GM23338 (cell line): Measurements from ENCODE around the gene IKBKE. TPM values are rescaled to one million over a fixed set of nuclear protein-coding genes. Genes with fewer than 3 reads are reported as not detected.

Source experiments
- ATAC-seq: fragments of 200-7000 bp; cut with Tn5 transposase; 3 replicates; pipeline ENCODE4 v1.9.1; 2020
- DNase-seq: peaks from one replicate; pipeline ENCODE4 v3.0.0-alpha.2; 2015; ENCODE audit warnings: low spot score
- H2AFZ ChIP-seq: fragments of 200-600 bp; sonication (generic); 2 replicates; pipeline ENCODE4 v1.8.0; 2016; ENCODE audit warnings: antibody characterized with exemption, mild to moderate bottlenecking, moderate library complexity
- H3F3A ChIP-seq: fragments of 200-600 bp; sonication (generic); replicated peaks from 2 replicates; pipeline ENCODE4 v1.8.0; 2017; ENCODE audit warnings: antibody characterized with exemption, mixed run types, low read depth
- H3K27ac ChIP-seq: fragments of 200-600 bp; sonication (generic); 2 replicates; pipeline ENCODE4 v1.6.1; 2016; ENCODE audit warnings: low read depth
- H3K27me3 ChIP-seq: fragments of 200-600 bp; sonication (generic); 2 replicates; pipeline ENCODE4 v1.8.0; 2016; ENCODE audit warnings: mild to moderate bottlenecking, mixed run types, moderate library complexity; ENCODE audit not compliant: insufficient read depth
- H3K36me3 ChIP-seq: fragments of 200-600 bp; sonication (generic); 2 replicates; pipeline ENCODE4 v1.8.0; 2016; ENCODE audit warnings: mild to moderate bottlenecking; ENCODE audit not compliant: insufficient read depth
- H3K4me1 ChIP-seq: fragments of 200-600 bp; sonication (generic); 2 replicates; pipeline ENCODE4 v1.8.0; 2016; ENCODE audit warnings: mild to moderate bottlenecking, moderate library complexity; ENCODE audit not compliant: insufficient read depth
- H3K4me2 ChIP-seq: fragments of 200-600 bp; sonication (generic); 2 replicates; pipeline ENCODE4 v1.7.1; 2017; ENCODE audit warnings: mixed run types
- H3K4me3 ChIP-seq: fragments of 200-600 bp; sonication (generic); 2 replicates; pipeline ENCODE4 v1.6.1; 2016; ENCODE audit warnings: mixed run types
- H3K79me2 ChIP-seq: fragments of 200-600 bp; sonication (generic); replicated peaks from 2 replicates; pipeline ENCODE4 v1.8.0; 2017; ENCODE audit warnings: mild to moderate bottlenecking; ENCODE audit not compliant: insufficient read depth
- H3K9me2 ChIP-seq: fragments of 200-600 bp; sonication (generic); 2 replicates; pipeline ENCODE4 v1.8.0; 2017; ENCODE audit not compliant: insufficient read depth
- H4K20me1 ChIP-seq: fragments of 200-600 bp; sonication (generic); replicated peaks from 2 replicates; pipeline ENCODE4 v1.8.0; 2017; ENCODE audit warnings: mild to moderate bottlenecking; ENCODE audit not compliant: insufficient read depth
- H3K27ac Mint-ChIP-seq: 2 replicates; pipeline ENCODE4 v1.8.0; 2020; ENCODE audit warnings: inconsistent platforms, mild to moderate bottlenecking, moderate library complexity, mixed read lengths
- H3K27me3 Mint-ChIP-seq: 3 replicates; pipeline ENCODE4 v1.8.0; 2022; ENCODE audit warnings: low read depth, mild to moderate bottlenecking, moderate library complexity, mixed read lengths, inconsistent platforms; ENCODE audit not compliant: insufficient read depth, poor library complexity
- H3K36me3 Mint-ChIP-seq: 3 replicates; pipeline ENCODE4 v1.8.0; 2021; ENCODE audit warnings: low read depth, mild to moderate bottlenecking, inconsistent platforms, moderate library complexity, mixed read lengths
- H3K4me1 Mint-ChIP-seq: 3 replicates; pipeline ENCODE4 v1.8.0; 2020; ENCODE audit warnings: mild to moderate bottlenecking, inconsistent platforms, mixed read lengths
- H3K4me3 Mint-ChIP-seq: 3 replicates; pipeline ENCODE4 v1.8.0; 2021; ENCODE audit warnings: moderate library complexity, mild to moderate bottlenecking, inconsistent platforms, mixed read lengths
- H3K9me3 Mint-ChIP-seq: 3 replicates; pipeline ENCODE4 v1.8.0; 2020; ENCODE audit warnings: moderate library complexity, mild to moderate bottlenecking, inconsistent platforms, mixed read lengths
- CREB1 ChIP-seq: fragments of 250-450 bp; sonication (Bioruptor Pico); IDR thresholded peaks from 2 replicates; pipeline ENCODE4 v1.5.0; 2020; ENCODE audit warnings: low read depth, mild to moderate bottlenecking, moderate library complexity
- CTCF ChIP-seq, 2 experiments: fragments of 200-600 bp in 1 of 2; sonication (generic) in 1 of 2; conservative IDR thresholded peaks; 2 replicates each; pipeline versions ENCODE4 v1.5.1 to v1.6.1; 2016 to 2017; ENCODE audit warnings: antibody characterized with exemption in 2 of 2, low read depth in 2 of 2, mild to moderate bottlenecking in 2 of 2, moderate library complexity in 1 of 2
- EZH2phosphoT487 ChIP-seq: fragments of 200-600 bp; sonication (generic); IDR thresholded peaks from one replicate; pipeline ENCODE4 v1.8.1; 2018; ENCODE audit warnings: antibody characterized with exemption; ENCODE audit not compliant: unreplicated experiment
- NANOG ChIP-seq: IDR thresholded peaks from 2 replicates; pipeline ENCODE4 v1.6.1; 2016; ENCODE audit warnings: antibody characterized with exemption, borderline replicate concordance
- POLR2AphosphoS5 ChIP-seq: IDR thresholded peaks from 2 replicates; pipeline ENCODE4 v1.6.1; 2016; ENCODE audit warnings: antibody characterized with exemption, low read depth
- REST ChIP-seq: IDR thresholded peaks from one replicate; pipeline ENCODE4 v1.6.1; 2018; ENCODE audit warnings: antibody characterized with exemption; ENCODE audit not compliant: unreplicated experiment
- STAT1 ChIP-seq: IDR thresholded peaks from one replicate; pipeline ENCODE4 v1.6.1; 2016; ENCODE audit warnings: antibody characterized with exemption; ENCODE audit not compliant: unreplicated experiment
- ZNF331 ChIP-seq: fragments of 250-450 bp; sonication (Bioruptor Pico); IDR thresholded peaks from 2 replicates; pipeline ENCODE4 v1.5.0; 2020; ENCODE audit warnings: low read depth, mild to moderate bottlenecking, moderate library complexity
- polyA plus RNA-seq: library from polyadenylated mRNA; unstranded; fragments of >200 nt; fragmentation: Nextera tagmentation; extraction: Ambion mirVana; gene quantifications from 2 replicates; pipeline ENCODE4 v1.2.1, GENCODE V29; 2016
- total RNA-seq: library from RNA; depleted of rRNA; stranded (reverse); fragments of >200 nt; shearing (Covaris generic); gene quantifications from 2 replicates; pipeline ENCODE4 v1.2.3, GENCODE V29; 2014

IKBKE gene
- total and polyA plus RNA-seq, 2 experiments from 2014 or later: 4.8 to 11.1 TPM

GRCh38 chr1:206524739-206525364 is 54.6 kb downstream of the IKBKE start:
- Histone ChIP-seq H3K4me1 (no peaks in the 10 kb centered on the region), H3K79me2 (no peaks in the 10 kb centered on the region), H3K27ac (no peak overlapping the region), H3K27me3 (no peaks in the 10 kb centered on the region), H3K36me3 (no peaks in the 10 kb centered on the region), H3F3A (no peaks in the 10 kb centered on the region), H4K20me1 (no peaks in the 10 kb centered on the region), H3K4me3 (no peak overlapping the region), H2AFZ (no peak overlapping the region), H3K4me2 (no peak overlapping the region), H3K9me2 (no peaks in the 10 kb centered on the region)
- Mint-ChIP-seq H3K9me3 (no peaks in the 10 kb centered on the region), H3K36me3 (no peaks in the 10 kb centered on the region), H3K4me3 (no peak overlapping the region), H3K4me1 (no peaks in the 10 kb centered on the region), H3K27me3 (peaks cover 3% of the 10 kb centered on the region), H3K27ac (no peak overlapping the region)
- no peak for DNase-seq
- no peak for ATAC-seq
- TF ChIP-seq CTCF (conservative IDR thresholded peaks at IDR 0.05; ENCODE audit: low read depth in 2 of 2) (no peak), CREB1 (CRISPR knock-in tag) (no peak), POLR2AphosphoS5 (no peak)

GRCh38 chr1:206526064-206526911 is 56.0 kb downstream of the IKBKE start:
- Mint-ChIP-seq H3K4me1 (no peaks in the 10 kb centered on the region), H3K4me3 (no peak overlapping the region), H3K27me3 (peaks cover 3% of the 10 kb centered on the region), H3K9me3 (no peaks in the 10 kb centered on the region), H3K36me3 (no peaks in the 10 kb centered on the region), H3K27ac (no peak overlapping the region)
- Histone ChIP-seq H3K27me3 (no peaks in the 10 kb centered on the region), H2AFZ (no peak overlapping the region), H3K4me1 (no peaks in the 10 kb centered on the region), H3K79me2 (no peaks in the 10 kb centered on the region), H3K36me3 (no peaks in the 10 kb centered on the region), H3K4me2 (no peak overlapping the region), H3K4me3 (no peak overlapping the region), H3K27ac (no peak overlapping the region), H3F3A (no peaks in the 10 kb centered on the region), H4K20me1 (no peaks in the 10 kb centered on the region), H3K9me2 (no peaks in the 10 kb centered on the region)
- DNase-seq (no peak), ATAC-seq (no peak)
- TF ChIP-seq EZH2phosphoT487 (no peak), ZNF331 (CRISPR knock-in tag) (no peak), NANOG (no peak), REST (no peak), CREB1 (CRISPR knock-in tag) (no peak), STAT1 (no peak)
